HG03442 (cell line): ENCODE data around the gene R3HCC1L.

Source experiments
- ATAC-seq: cut with Tn5 transposase; IDR thresholded peaks from one replicate; pipeline ENCODE4 v1.9.1; 2021; ENCODE audit warnings: mild to moderate bottlenecking, moderate library complexity; ENCODE audit not compliant: unreplicated experiment

R3HCC1L gene

GRCh38 chr10:98270786-98271185 is 136.3 kb downstream of the R3HCC1L start:
- no peak for ATAC-seq

GRCh38 chr10:98272245-98272644 is 137.8 kb downstream of the R3HCC1L start:
- ATAC-seq, result no peak

GRCh38 chr10:98272656-98273055 is 138.2 kb downstream of the R3HCC1L start:
- no peak for ATAC-seq

GRCh38 chr10:98273057-98273850 is 138.8 kb downstream of the R3HCC1L start:
- ATAC-seq, result no peak

GRCh38 chr10:98274562-98274961 is 140.1 kb downstream of the R3HCC1L start:
- ATAC-seq, result no peak

GRCh38 chr10:98276311-98276710 is 141.9 kb downstream of the R3HCC1L start:
- no peak for ATAC-seq

GRCh38 chr10:98285416-98285815 is 151.0 kb downstream of the R3HCC1L start:
- ATAC-seq, result no peak

GRCh38 chr10:98286419-98286818 is 152.0 kb downstream of the R3HCC1L start:
- no peak for ATAC-seq

- ATAC-seq, result no peak
Observed at GRCh38 chr10:98287321-98287720, 152.9 kb downstream of the R3HCC1L start.

- no peak for ATAC-seq
Observed at GRCh38 chr10:98289802-98290209, 155.3 kb downstream of the R3HCC1L start.

- no peak for ATAC-seq
Observed at GRCh38 chr10:98292971-98293370, 158.5 kb downstream of the R3HCC1L start.

- no peak for ATAC-seq
Observed at GRCh38 chr10:98293550-98294269, 159.3 kb downstream of the R3HCC1L start.

- no peak for ATAC-seq
Observed at GRCh38 chr10:98294270-98294627, 159.8 kb downstream of the R3HCC1L start.
